GM23338 (cell line): Measurements from ENCODE around the gene IRF8.

Source experiments
- CREB1 ChIP-seq: fragments of 250-450 bp; sonication (Bioruptor Pico); IDR thresholded peaks from 2 replicates; pipeline ENCODE4 v1.5.0; 2020; ENCODE audit warnings: low read depth, mild to moderate bottlenecking, moderate library complexity
- EZH2 ChIP-seq: fragments of 200-600 bp; sonication (generic); IDR thresholded peaks from one replicate; pipeline ENCODE4 v1.8.0; 2017; ENCODE audit warnings: antibody characterized with exemption, mild to moderate bottlenecking, low read depth; ENCODE audit not compliant: unreplicated experiment
- EZH2phosphoT487 ChIP-seq: fragments of 200-600 bp; sonication (generic); IDR thresholded peaks from one replicate; pipeline ENCODE4 v1.8.1; 2018; ENCODE audit warnings: antibody characterized with exemption; ENCODE audit not compliant: unreplicated experiment
- JUNB ChIP-seq: IDR thresholded peaks from one replicate; pipeline ENCODE4 v1.6.1; 2016; ENCODE audit warnings: antibody characterized with exemption; ENCODE audit not compliant: unreplicated experiment
- NANOG ChIP-seq: IDR thresholded peaks from 2 replicates; pipeline ENCODE4 v1.6.1; 2016; ENCODE audit warnings: antibody characterized with exemption, borderline replicate concordance
- POLR2AphosphoS5 ChIP-seq: IDR thresholded peaks from 2 replicates; pipeline ENCODE4 v1.6.1; 2016; ENCODE audit warnings: antibody characterized with exemption, low read depth
- REST ChIP-seq: IDR thresholded peaks from one replicate; pipeline ENCODE4 v1.6.1; 2018; ENCODE audit warnings: antibody characterized with exemption; ENCODE audit not compliant: unreplicated experiment
- STAT1 ChIP-seq: IDR thresholded peaks from one replicate; pipeline ENCODE4 v1.6.1; 2016; ENCODE audit warnings: antibody characterized with exemption; ENCODE audit not compliant: unreplicated experiment
- ZNF114 ChIP-seq: fragments of 250-450 bp; sonication (Bioruptor Pico); IDR thresholded peaks from 2 replicates; pipeline ENCODE4 v1.5.0; 2020; ENCODE audit warnings: mild to moderate bottlenecking, moderate library complexity
- TF ChIP-seq, protein P1 (sequence below), 2 experiments: fragments of 200-600 bp in 1 of 2; sonication (generic) in 1 of 2; conservative IDR thresholded peaks; 2 replicates each; pipeline versions ENCODE4 v1.5.1 to v1.6.1; 2016 to 2017; ENCODE audit warnings: antibody characterized with exemption in 2 of 2, low read depth in 2 of 2, mild to moderate bottlenecking in 2 of 2, moderate library complexity in 1 of 2

DNA sequence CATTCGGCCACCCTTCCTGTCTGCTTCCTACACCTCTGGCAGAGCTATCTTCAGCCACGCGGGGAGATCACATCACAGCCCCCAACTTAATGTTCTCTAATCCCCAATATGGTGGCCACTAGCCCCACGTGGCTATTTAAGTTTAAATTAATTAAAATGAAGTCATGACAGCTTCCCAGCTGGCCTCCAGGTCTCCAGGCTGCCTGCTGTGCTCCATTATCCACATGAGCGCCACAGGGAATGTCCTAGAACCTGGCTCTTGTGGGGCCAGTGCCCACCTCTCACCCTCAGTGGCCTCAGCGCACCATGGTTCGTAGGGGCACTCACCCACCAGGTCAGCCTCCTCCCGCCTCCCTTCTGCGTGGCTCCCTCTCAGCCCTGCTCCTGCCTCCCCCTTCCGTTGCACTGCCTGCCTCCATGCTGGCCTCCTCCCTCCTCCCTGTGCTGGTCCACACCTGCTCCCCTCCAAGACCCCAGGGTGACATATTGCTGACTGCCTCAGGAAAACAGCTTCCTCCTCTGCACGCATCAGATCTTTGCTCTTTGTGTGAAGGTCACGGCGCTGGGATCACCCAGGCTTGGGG, 47.7 kb downstream of the IRF8 start:
- TF ChIP-seq POLR2AphosphoS5: no peak
- TF ChIP-seq, protein P1, sequence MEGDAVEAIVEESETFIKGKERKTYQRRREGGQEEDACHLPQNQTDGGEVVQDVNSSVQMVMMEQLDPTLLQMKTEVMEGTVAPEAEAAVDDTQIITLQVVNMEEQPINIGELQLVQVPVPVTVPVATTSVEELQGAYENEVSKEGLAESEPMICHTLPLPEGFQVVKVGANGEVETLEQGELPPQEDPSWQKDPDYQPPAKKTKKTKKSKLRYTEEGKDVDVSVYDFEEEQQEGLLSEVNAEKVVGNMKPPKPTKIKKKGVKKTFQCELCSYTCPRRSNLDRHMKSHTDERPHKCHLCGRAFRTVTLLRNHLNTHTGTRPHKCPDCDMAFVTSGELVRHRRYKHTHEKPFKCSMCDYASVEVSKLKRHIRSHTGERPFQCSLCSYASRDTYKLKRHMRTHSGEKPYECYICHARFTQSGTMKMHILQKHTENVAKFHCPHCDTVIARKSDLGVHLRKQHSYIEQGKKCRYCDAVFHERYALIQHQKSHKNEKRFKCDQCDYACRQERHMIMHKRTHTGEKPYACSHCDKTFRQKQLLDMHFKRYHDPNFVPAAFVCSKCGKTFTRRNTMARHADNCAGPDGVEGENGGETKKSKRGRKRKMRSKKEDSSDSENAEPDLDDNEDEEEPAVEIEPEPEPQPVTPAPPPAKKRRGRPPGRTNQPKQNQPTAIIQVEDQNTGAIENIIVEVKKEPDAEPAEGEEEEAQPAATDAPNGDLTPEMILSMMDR (conservative IDR thresholded peaks at IDR 0.05; ENCODE audit: low read depth in 2 of 2): no peak
- TF ChIP-seq JUNB: no peak
- no peak for TF ChIP-seq EZH2phosphoT487
- no peak for TF ChIP-seq CREB1 (CRISPR knock-in tag)
- no peak for TF ChIP-seq STAT1
- no peak for TF ChIP-seq REST
- no peak for TF ChIP-seq EZH2
- no peak for TF ChIP-seq ZNF114 (CRISPR knock-in tag)
- no peak for TF ChIP-seq NANOG
